A549 treated with RU486 at 1 μM for 4 hours (cell line): ENCODE data around the gene SEMA4B. TPM values are rescaled to one million over a fixed set of nuclear protein-coding genes. Genes with fewer than 3 reads are reported as not detected.

ENCODE experiments used
- total RNA-seq: library from RNA; stranded (reverse); fragments of 200-300 nt; extraction: Qiagen RNA extraction; gene quantifications from 5 replicates; pipeline ENCODE4 v1.2.3, GENCODE V29; 2022; ENCODE audit warnings: low read depth

Gene SEMA4B, protein sequence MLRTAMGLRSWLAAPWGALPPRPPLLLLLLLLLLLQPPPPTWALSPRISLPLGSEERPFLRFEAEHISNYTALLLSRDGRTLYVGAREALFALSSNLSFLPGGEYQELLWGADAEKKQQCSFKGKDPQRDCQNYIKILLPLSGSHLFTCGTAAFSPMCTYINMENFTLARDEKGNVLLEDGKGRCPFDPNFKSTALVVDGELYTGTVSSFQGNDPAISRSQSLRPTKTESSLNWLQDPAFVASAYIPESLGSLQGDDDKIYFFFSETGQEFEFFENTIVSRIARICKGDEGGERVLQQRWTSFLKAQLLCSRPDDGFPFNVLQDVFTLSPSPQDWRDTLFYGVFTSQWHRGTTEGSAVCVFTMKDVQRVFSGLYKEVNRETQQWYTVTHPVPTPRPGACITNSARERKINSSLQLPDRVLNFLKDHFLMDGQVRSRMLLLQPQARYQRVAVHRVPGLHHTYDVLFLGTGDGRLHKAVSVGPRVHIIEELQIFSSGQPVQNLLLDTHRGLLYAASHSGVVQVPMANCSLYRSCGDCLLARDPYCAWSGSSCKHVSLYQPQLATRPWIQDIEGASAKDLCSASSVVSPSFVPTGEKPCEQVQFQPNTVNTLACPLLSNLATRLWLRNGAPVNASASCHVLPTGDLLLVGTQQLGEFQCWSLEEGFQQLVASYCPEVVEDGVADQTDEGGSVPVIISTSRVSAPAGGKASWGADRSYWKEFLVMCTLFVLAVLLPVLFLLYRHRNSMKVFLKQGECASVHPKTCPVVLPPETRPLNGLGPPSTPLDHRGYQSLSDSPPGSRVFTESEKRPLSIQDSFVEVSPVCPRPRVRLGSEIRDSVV
- total RNA-seq, result 108 to 162 TPM (median 133 TPM) in 5 replicates

DNA sequence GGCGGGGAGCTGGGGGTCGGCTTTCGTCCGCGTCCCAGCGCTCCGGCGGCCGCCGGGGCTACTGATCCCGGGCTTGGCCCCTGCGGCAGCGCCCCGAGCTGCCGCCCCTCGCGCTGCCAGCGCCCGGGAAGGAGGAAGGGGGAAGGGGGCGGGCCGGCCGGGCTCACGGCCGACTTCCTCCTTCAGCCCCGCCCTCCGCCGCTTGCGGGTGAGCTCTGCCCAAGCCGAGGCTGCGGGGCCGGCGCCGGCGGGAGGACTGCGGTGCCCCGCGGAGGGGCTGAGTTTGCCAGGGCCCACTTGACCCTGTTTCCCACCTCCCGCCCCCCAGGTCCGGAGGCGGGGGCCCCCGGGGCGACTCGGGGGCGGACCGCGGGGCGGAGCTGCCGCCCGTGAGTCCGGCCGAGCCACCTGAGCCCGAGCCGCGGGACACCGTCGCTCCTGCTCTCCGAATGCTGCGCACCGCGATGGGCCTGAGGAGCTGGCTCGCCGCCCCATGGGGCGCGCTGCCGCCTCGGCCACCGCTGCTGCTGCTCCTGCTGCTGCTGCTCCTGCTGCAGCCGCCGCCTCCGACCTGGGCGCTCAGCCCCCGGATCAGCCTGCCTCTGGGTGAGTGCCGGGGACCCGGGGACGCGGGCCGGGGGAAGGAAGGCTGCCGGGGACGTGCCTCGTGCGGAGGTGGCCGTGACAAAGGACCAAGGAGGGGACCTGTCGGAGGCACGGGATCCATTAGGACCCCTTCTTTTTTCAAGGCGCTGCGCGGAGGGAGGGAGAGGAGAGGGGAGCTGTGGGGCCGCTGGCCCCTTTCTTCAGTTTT, at the start of gene SEMA4B:
TSS of gene SEMA4B (plus strand) at position 201 of the 814 bp plus-strand sequence. CDS start at position 450, 249 bp downstream.

DNA sequence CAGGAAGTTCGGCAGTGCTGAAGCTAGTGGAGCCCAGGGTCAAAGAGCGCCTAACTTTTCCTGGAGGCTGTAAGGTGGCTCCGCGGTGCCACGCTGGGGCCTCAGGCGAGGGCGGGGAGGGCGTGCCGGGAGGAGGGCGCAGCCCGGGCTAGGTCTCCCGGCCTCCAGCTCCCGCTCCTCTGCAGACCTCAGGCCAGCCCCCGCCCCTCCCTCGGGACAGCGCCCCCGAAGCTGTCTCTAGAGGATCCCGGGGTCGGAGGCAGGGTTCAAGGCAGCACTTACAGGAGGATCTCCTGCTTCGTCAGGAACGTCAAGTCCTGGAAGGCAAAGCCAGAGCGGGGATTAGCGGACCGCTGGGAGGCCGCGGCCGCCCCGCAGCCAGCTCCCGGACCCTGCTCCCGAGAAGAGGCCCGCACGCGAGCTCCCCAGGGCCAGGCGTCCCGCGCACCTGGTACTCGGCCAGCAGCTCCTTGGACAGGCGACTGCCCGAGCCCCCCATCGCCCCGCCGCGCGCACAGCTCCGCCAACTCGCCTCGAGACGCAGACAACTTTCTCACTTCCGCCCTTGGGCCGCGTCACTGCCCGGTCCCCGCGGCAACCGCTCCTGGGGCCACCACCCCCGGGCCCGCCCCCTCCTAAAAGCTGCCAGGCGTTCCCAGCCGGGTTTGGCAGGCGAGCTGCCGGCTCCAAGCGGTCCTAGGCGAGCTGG, 32.4 kb downstream of the SEMA4B start, which contains the start of gene CIB1:
TSS of gene CIB1 (minus strand) at position 555 of the 709 bp plus-strand sequence. CDS start at position 499, 56 bp downstream.

DNA sequence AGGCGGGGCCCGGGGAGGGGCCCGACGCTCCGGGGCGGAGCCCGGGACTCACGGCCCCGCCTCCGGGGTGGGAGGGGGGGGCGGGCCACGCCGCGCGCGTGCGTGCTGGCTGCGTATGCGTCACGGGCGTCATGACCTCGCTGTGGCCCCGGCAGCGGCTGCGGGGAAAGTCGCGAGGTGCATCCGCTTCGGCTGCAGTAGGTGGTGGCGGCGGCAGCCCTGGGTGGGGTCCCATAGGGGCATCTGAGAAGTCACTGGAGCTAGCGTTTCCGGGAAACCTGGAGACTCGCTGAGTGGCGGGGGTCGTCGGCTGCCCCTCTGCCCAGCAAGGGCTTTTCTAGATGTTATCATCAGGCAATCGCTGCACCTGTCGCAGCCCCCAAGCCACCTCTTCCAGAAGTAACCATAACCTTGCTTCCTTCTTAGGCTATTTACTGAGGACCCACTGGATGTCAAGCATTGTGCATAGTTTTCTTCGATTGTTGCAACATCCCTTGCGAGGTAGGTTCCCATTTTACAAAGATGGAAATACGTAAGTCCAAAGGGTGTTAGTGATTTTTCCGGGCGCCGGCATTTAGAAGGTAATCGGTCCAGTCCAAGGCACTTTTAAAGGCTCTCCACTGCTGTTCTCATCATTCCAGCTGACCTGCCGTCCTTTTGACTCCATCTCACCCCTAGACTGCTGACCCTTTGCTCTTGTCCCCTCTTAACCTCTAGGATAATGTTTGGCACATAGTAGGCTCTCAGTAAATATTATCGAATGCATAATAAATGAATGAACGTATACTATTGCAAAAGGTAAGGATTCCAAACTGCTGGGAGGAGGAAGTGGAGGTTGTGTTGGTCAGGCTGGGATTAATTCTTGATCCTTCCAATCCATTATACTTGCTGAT, 33.2 kb downstream of the SEMA4B start, which contains the start of gene GDPGP1:
TSS of gene GDPGP1 (plus strand) at position 114 of the 893 bp plus-strand sequence. CDS start 6,700 bp downstream, outside the sequence.

GRCh38 chr15:90249203-90249863, 48.2 kb downstream of the SEMA4B start, which contains the start of gene TTLL13:
Gene TTLL13, plus strand, starts transcription at chr15:90249556. Its CDS starts 1,075 bp downstream, at chr15:90250631.

GRCh38 chr15:90265271-90266060, 64.3 kb downstream of the SEMA4B start, which contains the start of gene NGRN:
Gene NGRN, plus strand, starts transcription at chr15:90265672. Its CDS starts 41 bp downstream, at chr15:90265713.

Other genes with a start within 250 kb of the SEMA4B start
- gene ZNF710, start 200.0 kb upstream of the SEMA4B start, total RNA-seq, result 12.9 to 17.3 TPM (median 14.1 TPM) in 5 replicates
- 39.5 to 49.6 TPM (median 43.2 TPM) in 5 replicates for gene IDH2, start 98.9 kb upstream of the SEMA4B start, total RNA-seq
- gene CIB1, start 32.6 kb downstream of the SEMA4B start, total RNA-seq, result 190 to 240 TPM (median 228 TPM) in 5 replicates
- 4.4 to 6.5 TPM (median 5.5 TPM) in 5 replicates for gene GDPGP1, start 32.9 kb downstream of the SEMA4B start, total RNA-seq
- gene TTLL13, start 48.2 kb downstream of the SEMA4B start, total RNA-seq, result 0.27 to 0.61 TPM (median 0.39 TPM) in 4 of 5 replicates, not detected in the other
- 101 to 117 TPM (median 117 TPM) in 5 replicates for gene NGRN, start 64.3 kb downstream of the SEMA4B start, total RNA-seq
- gene ZNF774, start 151.0 kb downstream of the SEMA4B start, total RNA-seq, result 0.78 to 1.5 TPM (median 1.3 TPM) in 5 replicates
- 117 to 198 TPM (median 130 TPM) in 5 replicates for gene IQGAP1, start 186.9 kb downstream of the SEMA4B start, total RNA-seq